Measurements from ENCODE around the gene AKAP13.

- TF ChIP-seq CREB1 (IDR thresholded peaks at IDR 0.05) (no peak), EGR1 (IDR thresholded peaks at IDR 0.05; ENCODE audit: borderline replicate concordance, low read depth, low read length) (no peak), GABPA (IDR thresholded peaks at IDR 0.05; ENCODE audit: borderline replicate concordance, insufficient read depth, low read length) (no peak), SP1 (IDR thresholded peaks at IDR 0.05; ENCODE audit: low read depth, low read length) (no peak), EZH2 (IDR thresholded peaks at IDR 0.05; ENCODE audit: low read depth, low read length, severe bottlenecking) (no peak)
Measured at GRCh38 chr15:85692321-85692720, 311.9 kb downstream of the AKAP13 start.

Data from H1 (cell line).